Pancreas (tissue), 10 donors: ENCODE results near the gene STUM. TPM values are rescaled to one million over a fixed set of nuclear protein-coding genes. Genes with fewer than 3 reads are reported as not detected.
"Not testable (repeated sequence)": the region's sequence is repeated elsewhere in the genome, so short reads cannot be mapped to it uniquely, and the experiment has no call there.

ENCODE experiments used
- ATAC-seq, 4 donors: fragments of 200-7000 bp; cut with Tn5 transposase; one replicate each; pipeline versions ENCODE4 v1.8.0 to v1.9.1; 2020; ENCODE audit warnings: mild to moderate bottlenecking in 4 of 4, moderate library complexity in 4 of 4
- DNase-seq, 6 donors: peaks; one replicate each; pipeline ENCODE4 v3.0.0-alpha.2; 2020
- FAIRE-seq: peaks from 2 replicates; lab custom pipeline; 2012; peaks lifted over from hg19 to GRCh38; lab: Jason Lieb, UNC
- H3K27ac ChIP-seq, 4 donors: fragments of 200-600 bp; sonication (generic); 1 replicate in 3 of 4; 2 replicates in 1 of 4; pipeline versions ENCODE4 v1.5.0 to v1.8.0; 2020
- H3K27me3 ChIP-seq, 4 donors: fragments of 200-600 bp; one replicate each; pipeline ENCODE4 v1.8.0; 2021
- H3K36me3 ChIP-seq, 3 donors: fragments of 200-600 bp; sonication (generic) in 1 of 3; one replicate each; pipeline versions ENCODE4 v1.5.0 to v1.8.0; 2020 to 2021
- H3K4me1 ChIP-seq, 3 donors: fragments of 200-600 bp; one replicate each; pipeline ENCODE4 v1.8.0; 2021
- H3K4me3 ChIP-seq, 4 donors: fragments of 200-600 bp; sonication (generic) in 2 of 4; one replicate each; pipeline versions ENCODE4 v1.5.0 to v1.8.0; 2020 to 2021
- H3K9me3 ChIP-seq, 4 donors: fragments of 200-600 bp; one replicate each; pipeline ENCODE4 v1.8.0; 2021
- WGBS, 2 donors: extraction: QIAGEN DNeasy Blood & Tissue Kit; methylation state at CpG; one replicate each; pipeline ENCODE4 v1.1.7; 2013; 5-methylcytosine and 5-hydroxymethylcytosine counted together
- intact Hi-C, 3 donors: fragments of 100-400 bp; cut with DNase I; formaldehyde crosslinking; loops; one replicate each; pipeline versions ENCODE4 v1.11.1 to v1.14.2; 2022
- polyA plus RNA-seq, 2 donors: library from polyadenylated mRNA; stranded (reverse); fragments of 200-250 nt; gene quantifications; one replicate each; pipeline ENCODE4 v1.2.3, GENCODE V29; 2013
- total RNA-seq, 6 donors: library from RNA; stranded (reverse); fragmentation: NEBNext Ultra II Directional in 4 of 6; extraction: Animal tissue kit (Norgen Biotek cat#: 25700) in 4 of 6; gene quantifications; one replicate each; pipeline versions ENCODE4 v1.2.1 to v1.2.4, GENCODE V29; 2021 to 2023
- TF ChIP-seq, protein P1 (sequence below), 4 donors: fragments of 200-600 bp; sonication (generic) in 3 of 4; IDR thresholded peaks; one replicate each; pipeline versions ENCODE4 v1.5.0 to v1.8.0; 2021; ENCODE audit warnings: antibody characterized with exemption in 4 of 4
- donor health status: healthy with polysubstance abuse.
- donor health status: DM: no; HTN: no; CAD: no; lungs with moderate emphysema.
- donor health status: DM: no; HTN: no; CAD: no.
- donor health status: control.
- donor health status: control.
- donor health status: Bipolar disorder and iron deficiency.
- donor health status: DM: yes; HTN: yes; CAD: no.
- donor health status: DM: no; HTN: no; CAD: no.
- donor health status: DM: no; HTN: no; CAD: no.
- donor health status: DM: yes; HTN: yes; CAD: no.

Gene STUM, protein sequence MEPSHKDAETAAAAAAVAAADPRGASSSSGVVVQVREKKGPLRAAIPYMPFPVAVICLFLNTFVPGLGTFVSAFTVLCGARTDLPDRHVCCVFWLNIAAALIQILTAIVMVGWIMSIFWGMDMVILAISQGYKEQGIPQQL
- 1 to 10 TPM in 2 of 6 donors, under 1 TPM in 4; 0.32 to 1.2 (median 0.49) TPM for total RNA-seq
- under 1 TPM; 0.54 to 0.68 TPM for polyA plus RNA-seq

DNA sequence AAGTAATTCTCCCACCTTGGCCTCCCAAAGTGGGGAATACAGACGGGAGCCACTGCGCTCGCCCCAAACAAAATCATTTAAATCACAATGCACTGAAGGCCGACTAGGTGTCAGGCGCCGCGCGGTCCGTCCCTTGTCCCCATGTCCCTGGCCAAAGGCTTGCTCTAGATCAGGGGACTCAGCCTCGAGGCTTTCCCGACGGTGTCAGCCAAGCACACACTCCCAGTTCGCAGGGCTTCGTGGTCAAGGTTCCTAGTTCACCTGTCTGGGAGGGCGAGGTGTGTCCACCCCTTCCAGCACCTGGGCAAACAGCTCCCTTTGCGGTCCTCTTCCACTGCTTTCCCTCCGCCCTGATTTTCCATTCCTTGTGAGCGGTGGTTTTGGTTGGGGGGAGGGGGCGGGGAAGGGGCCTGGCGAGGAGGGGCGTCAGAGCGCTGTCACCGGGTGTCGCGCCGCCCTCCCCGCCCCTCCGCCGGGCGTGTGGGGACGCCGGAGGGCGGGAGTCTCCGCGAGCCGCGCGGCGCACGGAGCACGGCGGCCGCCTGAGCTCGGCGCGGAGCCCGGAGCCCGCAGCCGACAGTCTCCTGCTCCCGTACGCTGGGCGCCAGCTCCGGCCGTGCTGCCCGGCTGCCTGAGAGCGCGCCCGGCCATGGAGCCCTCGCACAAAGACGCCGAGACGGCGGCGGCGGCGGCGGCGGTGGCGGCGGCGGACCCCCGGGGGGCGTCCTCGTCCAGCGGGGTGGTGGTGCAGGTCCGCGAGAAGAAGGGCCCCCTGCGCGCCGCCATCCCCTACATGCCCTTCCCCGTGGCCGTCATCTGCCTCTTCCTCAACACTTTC, at the start of gene STUM:
STUM (plus strand) TSS at position 509 of the 838 bp plus-strand sequence; CDS start at position 650, 141 bp downstream.
- peaks cover 0 to 8% (median 7%) of the 10 kb centered on the region in 3 donors for H3K4me1 ChIP-seq
- WGBS, 2 donors, result 1% methylated on average over 35 to 82 of the region's 82 CpGs
- TF ChIP-seq, protein P1, sequence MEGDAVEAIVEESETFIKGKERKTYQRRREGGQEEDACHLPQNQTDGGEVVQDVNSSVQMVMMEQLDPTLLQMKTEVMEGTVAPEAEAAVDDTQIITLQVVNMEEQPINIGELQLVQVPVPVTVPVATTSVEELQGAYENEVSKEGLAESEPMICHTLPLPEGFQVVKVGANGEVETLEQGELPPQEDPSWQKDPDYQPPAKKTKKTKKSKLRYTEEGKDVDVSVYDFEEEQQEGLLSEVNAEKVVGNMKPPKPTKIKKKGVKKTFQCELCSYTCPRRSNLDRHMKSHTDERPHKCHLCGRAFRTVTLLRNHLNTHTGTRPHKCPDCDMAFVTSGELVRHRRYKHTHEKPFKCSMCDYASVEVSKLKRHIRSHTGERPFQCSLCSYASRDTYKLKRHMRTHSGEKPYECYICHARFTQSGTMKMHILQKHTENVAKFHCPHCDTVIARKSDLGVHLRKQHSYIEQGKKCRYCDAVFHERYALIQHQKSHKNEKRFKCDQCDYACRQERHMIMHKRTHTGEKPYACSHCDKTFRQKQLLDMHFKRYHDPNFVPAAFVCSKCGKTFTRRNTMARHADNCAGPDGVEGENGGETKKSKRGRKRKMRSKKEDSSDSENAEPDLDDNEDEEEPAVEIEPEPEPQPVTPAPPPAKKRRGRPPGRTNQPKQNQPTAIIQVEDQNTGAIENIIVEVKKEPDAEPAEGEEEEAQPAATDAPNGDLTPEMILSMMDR (IDR thresholded peaks at IDR 0.05), result no peak
- peak within 1 kb of the TSS; percentile 19 to 59 (median 37) for H3K4me3 ChIP-seq
- no peak for FAIRE-seq
- H3K9me3 ChIP-seq, result no peaks in the 10 kb centered on the region
- peak; percentile 64 to 80 (median 74) for ATAC-seq
- peak in 5 of 6 donors; percentile 41 to 78 (median 52) for DNase-seq
- H3K27me3 ChIP-seq, result no peaks in the 10 kb centered on the region
- intact Hi-C loops, result no loop called here
- no peaks in the 10 kb centered on the region for H3K36me3 ChIP-seq
- peak within 1 kb of the TSS in 1 of 4 donors; percentile 46 for H3K27ac ChIP-seq

DNA sequence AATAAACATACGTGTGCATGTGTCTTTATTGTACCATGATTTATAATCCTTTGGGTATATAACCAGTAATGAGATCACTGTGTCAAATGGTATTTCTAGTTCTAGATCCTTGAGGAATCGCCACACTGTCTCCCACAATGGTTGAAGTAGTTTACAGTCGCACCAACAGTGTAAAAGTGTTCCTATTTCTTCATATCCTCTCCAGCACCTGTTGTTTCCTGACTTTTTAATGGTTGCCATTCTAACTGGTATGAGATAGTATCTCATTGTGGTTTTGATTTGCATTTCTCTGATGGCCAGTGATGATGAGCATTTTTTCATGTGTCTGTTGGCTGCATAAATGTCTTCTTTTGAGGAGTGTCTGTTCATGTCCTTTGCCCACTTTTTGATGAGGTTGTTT, 48.9 kb upstream of the STUM start:
- FAIRE-seq, intact Hi-C loops, H3K9me3 ChIP-seq, DNase-seq, ATAC-seq, H3K4me1 ChIP-seq, H3K36me3 ChIP-seq, H3K27ac ChIP-seq, H3K27me3 ChIP-seq, H3K4me3 ChIP-seq: not testable (repeated sequence)
- 91 to 95% methylated on average over 3 of the region's 3 CpGs for WGBS, 2 donors

DNA sequence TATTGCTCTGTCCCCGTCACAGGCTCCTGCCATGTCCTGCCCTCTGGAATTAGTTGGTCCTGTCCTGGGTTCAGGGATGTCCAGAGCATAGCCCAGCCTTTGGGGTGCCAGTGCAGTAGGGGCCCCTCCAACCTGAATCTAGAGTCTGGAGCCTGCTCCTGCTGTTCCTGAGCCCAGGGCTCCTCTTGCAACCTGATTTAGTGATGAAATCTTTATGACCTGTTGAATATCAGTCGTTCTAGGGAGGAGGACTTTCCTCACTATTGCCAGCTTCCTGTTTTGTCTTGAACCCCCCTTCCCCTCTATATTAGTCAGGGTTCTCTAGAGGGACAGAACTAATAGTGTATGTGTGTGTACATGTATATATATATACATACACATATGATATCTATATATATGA, 42.5 kb upstream of the STUM start:
- no peak for FAIRE-seq
- no peaks in the 10 kb centered on the region for H3K27me3 ChIP-seq
- H3K4me1 ChIP-seq, result no peaks in the 10 kb centered on the region
- no peak for ATAC-seq
- WGBS, 2 donors, result 67 to 70% methylated on average over 2 of the region's 2 CpGs
- no peaks in the 10 kb centered on the region for H3K9me3 ChIP-seq
- intact Hi-C loops, result no loop called here
- no peak for DNase-seq
- TF ChIP-seq, protein P1 (IDR thresholded peaks at IDR 0.05), result no peak
- H3K27ac ChIP-seq, result no peak overlapping the region
- H3K4me3 ChIP-seq, result no peak overlapping the region
- no peaks in the 10 kb centered on the region for H3K36me3 ChIP-seq

DNA sequence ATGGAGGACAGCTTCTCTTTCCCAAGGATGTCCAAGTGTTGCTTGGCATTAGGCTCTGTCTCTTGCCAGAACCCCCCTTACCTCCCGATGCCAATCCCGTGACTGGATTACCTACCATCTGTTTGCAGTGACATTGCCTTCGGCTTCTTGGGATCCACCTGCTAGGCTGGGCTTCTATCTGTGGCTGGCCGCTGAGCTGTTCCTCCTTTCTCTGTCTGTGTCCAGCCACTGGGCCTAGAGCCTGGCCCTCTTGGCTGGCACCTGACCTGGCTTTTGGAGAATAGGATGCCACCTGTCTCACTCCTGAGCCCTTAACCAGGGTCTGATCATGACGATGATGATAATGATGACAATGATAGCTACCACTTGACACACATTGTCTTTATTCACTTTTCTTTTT, 41.6 kb upstream of the STUM start:
- Histone ChIP-seq H3K4me1 (no peaks in the 10 kb centered on the region), H3K9me3 (no peaks in the 10 kb centered on the region), H3K27ac (no peak overlapping the region), H3K27me3 (no peaks in the 10 kb centered on the region), H3K36me3 (no peaks in the 10 kb centered on the region), H3K4me3 (no peak overlapping the region)
- TF ChIP-seq, protein P1 (IDR thresholded peaks at IDR 0.05), result no peak
- intact Hi-C loops, result no loop called here
- no peak for FAIRE-seq
- ATAC-seq, result no peak
- 89 to 92% methylated on average over 5 of the region's 5 CpGs for WGBS, 2 donors
- DNase-seq, result no peak

DNA sequence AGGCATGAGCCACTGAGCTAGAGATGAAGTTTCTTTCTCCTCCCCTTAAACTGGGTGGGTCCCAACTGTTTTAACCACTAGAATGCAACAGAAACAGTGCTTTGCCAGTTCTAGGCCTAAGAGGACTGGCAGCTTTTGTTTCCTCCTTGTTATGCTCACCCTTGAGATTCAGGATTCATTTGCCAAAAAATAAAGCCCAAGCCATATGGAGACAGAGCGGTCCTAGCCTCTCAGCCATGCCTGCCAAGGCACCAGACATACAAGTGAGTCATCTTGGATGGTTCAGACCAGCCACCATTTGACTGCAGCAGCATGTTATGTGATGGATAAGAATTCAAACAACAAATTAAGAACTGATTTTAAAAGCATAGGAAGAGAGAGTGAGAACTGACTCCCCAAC, 38.1 kb upstream of the STUM start:
- intact Hi-C loops, result no loop called here
- TF ChIP-seq, protein P1 (IDR thresholded peaks at IDR 0.05), result no peak
- 94 to 100% methylated on average over 1 of the region's 1 CpG for WGBS, 2 donors
- Histone ChIP-seq H3K4me1 (no peaks in the 10 kb centered on the region), H3K9me3 (no peaks in the 10 kb centered on the region), H3K4me3 (no peak overlapping the region), H3K36me3 (no peaks in the 10 kb centered on the region), H3K27ac (no peak overlapping the region), H3K27me3 (no peaks in the 10 kb centered on the region)
- ATAC-seq, result no peak
- no peak for DNase-seq
- no peak for FAIRE-seq
